Loucy (cell line): Measurements from ENCODE around the gene MYO3B.
"Not testable (repeated sequence)": the region's sequence is repeated elsewhere in the genome, so short reads cannot be mapped to it uniquely, and the experiment has no call there.

Experiments used
- H2AFZ ChIP-seq: fragments of 200-600 bp; sonication (generic); 2 replicates; pipeline ENCODE4 v1.6.0; 2016; ENCODE audit warnings: antibody characterized with exemption, mild to moderate bottlenecking, low read length, moderate library complexity
- H3F3A ChIP-seq: fragments of 200-600 bp; 2 replicates; pipeline ENCODE4 v1.6.0; 2016; ENCODE audit warnings: antibody characterized with exemption, low read depth, mild to moderate bottlenecking
- H3K27me3 ChIP-seq: fragments of 200-600 bp; sonication (generic); 2 replicates; pipeline ENCODE4 v1.6.1; 2014; ENCODE audit warnings: low read length, mild to moderate bottlenecking; ENCODE audit not compliant: insufficient read depth, poor library complexity, severe bottlenecking
- H3K36me3 ChIP-seq: fragments of 200-600 bp; sonication (generic); 2 replicates; pipeline ENCODE4 v1.6.1; 2016; ENCODE audit warnings: low read length; ENCODE audit not compliant: insufficient read depth
- H3K4me1 ChIP-seq: fragments of 200-600 bp; sonication (generic); 2 replicates; pipeline ENCODE4 v1.5.1; 2014; ENCODE audit warnings: low read length, mild to moderate bottlenecking; ENCODE audit not compliant: insufficient read depth, poor library complexity, severe bottlenecking
- H3K4me2 ChIP-seq: fragments of 200-600 bp; sonication (generic); 2 replicates; pipeline ENCODE4 v1.6.0; 2014; ENCODE audit warnings: antibody characterized with exemption, low read length, low read depth, mild to moderate bottlenecking; ENCODE audit not compliant: poor library complexity, severe bottlenecking
- H3K4me3 ChIP-seq: fragments of 200-600 bp; sonication (generic); 2 replicates; pipeline ENCODE4 v1.5.1; 2014; ENCODE audit warnings: low read length, mild to moderate bottlenecking, mixed read lengths; ENCODE audit not compliant: poor library complexity, severe bottlenecking
- H3K79me2 ChIP-seq: fragments of 200-600 bp; sonication (generic); 2 replicates; pipeline ENCODE4 v1.6.1; 2014; ENCODE audit warnings: low read length; ENCODE audit not compliant: insufficient read depth
- H3K9ac ChIP-seq: fragments of 200-600 bp; sonication (generic); 2 replicates; pipeline ENCODE4 v1.6.0; 2014; ENCODE audit warnings: mild to moderate bottlenecking, low read depth, low read length, moderate library complexity; ENCODE audit not compliant: poor library complexity, severe bottlenecking
- H3K9me2 ChIP-seq: fragments of 200-600 bp; sonication (generic); replicated peaks from 2 replicates; pipeline ENCODE4 v1.6.1; 2016; ENCODE audit warnings: low read depth, low read length, mixed read lengths
- H3K9me3 ChIP-seq: fragments of 200-600 bp; sonication (generic); 2 replicates; pipeline ENCODE4 v1.6.1; 2014; ENCODE audit warnings: mild to moderate bottlenecking, antibody characterized with exemption, low read length, low read depth; ENCODE audit not compliant: insufficient read depth
- H4K20me1 ChIP-seq: fragments of 200-600 bp; sonication (generic); 2 replicates; pipeline ENCODE4 v1.6.0; 2014; ENCODE audit warnings: antibody characterized with exemption, low read length, mild to moderate bottlenecking; ENCODE audit not compliant: insufficient read depth, poor library complexity, severe bottlenecking
- EZH2phosphoT487 ChIP-seq: fragments of 200-600 bp; IDR thresholded peaks from 2 replicates; pipeline ENCODE4 v1.6.1; 2018; ENCODE audit warnings: antibody characterized with exemption, mild to moderate bottlenecking, moderate library complexity, borderline replicate concordance
- TF ChIP-seq, protein P1 (sequence below): fragments of 200-600 bp; sonication (generic); conservative IDR thresholded peaks from 2 replicates; pipeline ENCODE4 v1.5.1; 2014; ENCODE audit warnings: mild to moderate bottlenecking, antibody characterized with exemption, low read length

MYO3B gene

DNA sequence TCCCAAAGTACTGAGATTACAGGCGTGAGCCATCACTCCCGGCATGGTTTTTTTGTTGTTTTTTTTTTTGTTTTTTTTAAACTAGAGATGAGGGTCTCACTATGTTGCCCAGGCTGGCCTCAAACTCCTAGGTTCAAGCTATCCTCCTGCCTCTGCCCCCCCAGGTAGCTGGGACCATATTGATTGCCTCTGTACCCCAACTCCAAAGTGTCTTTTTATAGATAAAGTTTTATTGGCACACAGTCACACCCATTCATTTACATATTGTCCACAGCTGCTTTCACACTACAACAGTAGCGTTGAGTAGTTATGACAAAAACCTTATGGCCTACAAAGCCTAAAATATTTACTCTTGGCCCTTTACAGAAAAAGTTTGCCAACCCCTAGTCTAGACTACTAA lies 492.0 kb downstream of the MYO3B start:
- Histone ChIP-seq H3K4me3 (no peak overlapping the region), H3K4me1 (no peaks in the 10 kb centered on the region), H3K79me2 (no peaks in the 10 kb centered on the region), H3K9me3 (no peaks in the 10 kb centered on the region), H2AFZ (no peak overlapping the region), H3K4me2 (no peak overlapping the region), H3F3A (no peaks in the 10 kb centered on the region), H3K9ac (no peak overlapping the region), H3K27me3 (no peaks in the 10 kb centered on the region), H4K20me1 (no peaks in the 10 kb centered on the region), H3K36me3 (no peaks in the 10 kb centered on the region), H3K9me2 (no peaks in the 10 kb centered on the region)
- TF ChIP-seq, protein P1, sequence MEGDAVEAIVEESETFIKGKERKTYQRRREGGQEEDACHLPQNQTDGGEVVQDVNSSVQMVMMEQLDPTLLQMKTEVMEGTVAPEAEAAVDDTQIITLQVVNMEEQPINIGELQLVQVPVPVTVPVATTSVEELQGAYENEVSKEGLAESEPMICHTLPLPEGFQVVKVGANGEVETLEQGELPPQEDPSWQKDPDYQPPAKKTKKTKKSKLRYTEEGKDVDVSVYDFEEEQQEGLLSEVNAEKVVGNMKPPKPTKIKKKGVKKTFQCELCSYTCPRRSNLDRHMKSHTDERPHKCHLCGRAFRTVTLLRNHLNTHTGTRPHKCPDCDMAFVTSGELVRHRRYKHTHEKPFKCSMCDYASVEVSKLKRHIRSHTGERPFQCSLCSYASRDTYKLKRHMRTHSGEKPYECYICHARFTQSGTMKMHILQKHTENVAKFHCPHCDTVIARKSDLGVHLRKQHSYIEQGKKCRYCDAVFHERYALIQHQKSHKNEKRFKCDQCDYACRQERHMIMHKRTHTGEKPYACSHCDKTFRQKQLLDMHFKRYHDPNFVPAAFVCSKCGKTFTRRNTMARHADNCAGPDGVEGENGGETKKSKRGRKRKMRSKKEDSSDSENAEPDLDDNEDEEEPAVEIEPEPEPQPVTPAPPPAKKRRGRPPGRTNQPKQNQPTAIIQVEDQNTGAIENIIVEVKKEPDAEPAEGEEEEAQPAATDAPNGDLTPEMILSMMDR, result no peak
- no peak for TF ChIP-seq EZH2phosphoT487

DNA sequence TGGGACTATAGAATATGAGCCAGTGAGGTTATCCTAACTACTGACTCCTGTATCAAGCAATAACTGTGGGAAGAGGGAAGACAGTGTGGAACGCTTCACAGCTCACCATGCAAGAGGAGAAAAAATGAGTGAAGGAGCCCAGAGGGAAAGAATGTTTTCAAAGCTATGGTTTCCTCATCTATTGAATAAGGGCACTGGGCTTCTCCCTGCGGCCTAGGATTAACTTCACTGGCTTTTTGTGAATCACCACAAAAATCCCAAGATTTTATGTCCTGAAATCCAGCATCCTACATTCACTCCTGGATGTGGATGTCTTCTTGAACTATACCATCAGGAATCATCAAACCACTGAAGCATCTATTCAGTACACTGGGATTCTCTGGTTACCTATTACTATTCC lies 492.7 kb downstream of the MYO3B start:
- Histone ChIP-seq H3K4me3 (no peak overlapping the region), H2AFZ (no peak overlapping the region), H3K36me3 (no peaks in the 10 kb centered on the region), H3K9me3 (no peaks in the 10 kb centered on the region), H3K4me2 (no peak overlapping the region), H3K9me2 (no peaks in the 10 kb centered on the region), H3K9ac (no peak overlapping the region), H4K20me1 (no peaks in the 10 kb centered on the region), H3K79me2 (no peaks in the 10 kb centered on the region), H3K4me1 (no peaks in the 10 kb centered on the region), H3F3A (no peaks in the 10 kb centered on the region), H3K27me3 (no peaks in the 10 kb centered on the region)
- TF ChIP-seq EZH2phosphoT487, result no peak

DNA sequence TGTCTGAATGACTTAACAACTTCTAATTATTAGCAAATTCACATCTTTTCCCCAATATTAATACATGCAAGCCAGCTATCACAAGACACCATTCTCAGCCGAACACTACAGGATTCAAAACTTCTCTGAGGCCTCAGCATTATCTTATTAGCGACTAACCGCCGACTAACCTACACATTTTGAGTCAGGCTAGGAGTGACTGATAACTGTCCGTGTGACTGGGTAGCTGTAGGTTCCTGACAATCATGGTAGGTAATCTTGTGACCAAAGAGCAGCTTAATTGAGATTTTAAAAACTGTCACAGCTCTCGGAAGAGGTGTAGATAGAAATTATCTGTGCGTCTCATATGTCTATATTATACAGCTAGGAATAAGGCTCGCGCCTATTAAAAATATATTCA lies 493.1 kb downstream of the MYO3B start:
- H3K4me3 ChIP-seq, result no peak overlapping the region
- TF ChIP-seq, protein P1, result no peak
- TF ChIP-seq EZH2phosphoT487, result no peak
- H3K36me3 ChIP-seq, result no peaks in the 10 kb centered on the region
- no peak overlapping the region for H2AFZ ChIP-seq
- H3K79me2 ChIP-seq, result no peaks in the 10 kb centered on the region
- H3K4me2 ChIP-seq, result no peak overlapping the region
- H4K20me1 ChIP-seq, result no peaks in the 10 kb centered on the region
- H3K27me3 ChIP-seq, result no peaks in the 10 kb centered on the region
- no peaks in the 10 kb centered on the region for H3K9me2 ChIP-seq
- H3K4me1 ChIP-seq, result no peaks in the 10 kb centered on the region
- no peaks in the 10 kb centered on the region for H3K9me3 ChIP-seq
- no peaks in the 10 kb centered on the region for H3F3A ChIP-seq
- H3K9ac ChIP-seq, result no peak overlapping the region

DNA sequence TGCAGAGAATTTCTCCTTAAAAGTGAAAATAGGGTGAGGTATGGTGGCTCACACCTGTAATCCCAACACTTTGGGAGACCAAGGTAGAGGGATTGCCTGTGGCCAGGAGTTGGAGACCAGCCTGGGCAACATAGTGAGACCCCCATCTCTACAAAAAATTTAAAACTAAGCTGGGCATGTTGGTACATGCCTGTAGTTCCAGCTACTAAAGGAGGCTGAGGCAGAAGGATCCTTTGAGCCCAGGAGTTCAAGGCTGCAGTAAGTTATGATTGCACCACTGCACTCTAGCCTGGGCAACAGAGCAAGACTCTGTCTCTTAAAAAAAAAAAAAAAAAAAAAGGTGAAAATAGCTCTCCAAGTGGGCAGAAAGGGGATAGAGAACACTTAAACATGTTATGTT lies 496.3 kb downstream of the MYO3B start:
- not testable (repeated sequence) for H3K27me3 ChIP-seq, H3K4me1 ChIP-seq, H3K4me3 ChIP-seq, H3K79me2 ChIP-seq, H3K4me2 ChIP-seq, H3K9me2 ChIP-seq, H3K9ac ChIP-seq, H3F3A ChIP-seq, H4K20me1 ChIP-seq, H3K9me3 ChIP-seq, H3K36me3 ChIP-seq, H2AFZ ChIP-seq
